GM10847 (cell line): ENCODE data around the gene CHN2.

Experiments used
- POLR2A ChIP-seq: IDR thresholded peaks from 2 replicates; pipeline ENCODE4 v1.6.1; 2011; ENCODE audit not compliant: insufficient read length; ENCODE audit errors: extremely low read depth

Gene CHN2

GRCh38 chr7:29412912-29413311 lies 218.3 kb downstream of the CHN2 start:
- TF ChIP-seq POLR2A: no peak

- TF ChIP-seq POLR2A: no peak
Observed at GRCh38 chr7:29413626-29414136, 219.1 kb downstream of the CHN2 start.

GRCh38 chr7:29414216-29414615 lies 219.6 kb downstream of the CHN2 start:
- no peak for TF ChIP-seq POLR2A

GRCh38 chr7:29415215-29415614 lies 220.6 kb downstream of the CHN2 start:
- TF ChIP-seq POLR2A: no peak

- no peak for TF ChIP-seq POLR2A
Observed at GRCh38 chr7:29416276-29416937, 221.8 kb downstream of the CHN2 start.

- no peak for TF ChIP-seq POLR2A
Observed at GRCh38 chr7:29416938-29417305, 222.3 kb downstream of the CHN2 start.

GRCh38 chr7:29418056-29418455 lies 223.5 kb downstream of the CHN2 start:
- no peak for TF ChIP-seq POLR2A

GRCh38 chr7:29418651-29419050 lies 224.1 kb downstream of the CHN2 start:
- no peak for TF ChIP-seq POLR2A

GRCh38 chr7:29420011-29420410 lies 225.4 kb downstream of the CHN2 start:
- no peak for TF ChIP-seq POLR2A

GRCh38 chr7:29421010-29421956 lies 226.7 kb downstream of the CHN2 start:
- TF ChIP-seq POLR2A: no peak

- TF ChIP-seq POLR2A: no peak
Observed at GRCh38 chr7:29422829-29423228, 228.3 kb downstream of the CHN2 start.

GRCh38 chr7:29424295-29424983 lies 229.9 kb downstream of the CHN2 start:
- no peak for TF ChIP-seq POLR2A

GRCh38 chr7:29424984-29425309 lies 230.4 kb downstream of the CHN2 start:
- TF ChIP-seq POLR2A: no peak

GRCh38 chr7:29426587-29426986 lies 232.0 kb downstream of the CHN2 start:
- TF ChIP-seq POLR2A: no peak

- TF ChIP-seq POLR2A: no peak
Observed at GRCh38 chr7:29429401-29429800, 234.8 kb downstream of the CHN2 start.

- no peak for TF ChIP-seq POLR2A
Observed at GRCh38 chr7:29430279-29430949, 235.8 kb downstream of the CHN2 start.

- TF ChIP-seq POLR2A: no peak
Observed at GRCh38 chr7:29431686-29432085, 237.1 kb downstream of the CHN2 start.
